ENCODE measurements around the gene CZIB. TPM values are rescaled to one million over a fixed set of nuclear protein-coding genes. Genes with fewer than 3 reads are reported as not detected.
"Not testable (repeated sequence)": the region's sequence is repeated elsewhere in the genome, so short reads cannot be mapped to it uniquely, and the experiment has no call there.

CZIB gene
- total RNA-seq, 2 donors from 2014 or later: 37.5 to 44.5 TPM

- H3K27me3 Mint-ChIP-seq: no peaks in the 10 kb centered on the region
- H3K4me1 Mint-ChIP-seq (ENCODE audit: low read depth in 2 of 2): no peaks in the 10 kb centered on the region
- no peak for ATAC-seq
- H3K27ac Mint-ChIP-seq: no peak overlapping the region
- peaks cover 4% of the 10 kb centered on the region for H3K9me3 Mint-ChIP-seq
- DNase-seq (ENCODE audit: low spot score): no peak
- peaks cover 20% of the 10 kb centered on the region for H3K36me3 Mint-ChIP-seq
- no peak overlapping the region for H3K4me3 Mint-ChIP-seq
These were observed 9.5 kb downstream of the CZIB start for GRCh38 chr1:53210954-53211353.

- no peaks in the 10 kb centered on the region for H3K27me3 Mint-ChIP-seq
- no peak for DNase-seq (ENCODE audit: low spot score)
- peaks cover 21% of the 10 kb centered on the region for H3K36me3 Mint-ChIP-seq
- H3K9me3 Mint-ChIP-seq: peaks cover 4% of the 10 kb centered on the region
- H3K27ac Mint-ChIP-seq: no peak overlapping the region
- H3K4me3 Mint-ChIP-seq: no peak overlapping the region
- no peaks in the 10 kb centered on the region for H3K4me1 Mint-ChIP-seq (ENCODE audit: low read depth in 2 of 2)
- no peak for ATAC-seq
These were observed 10.1 kb downstream of the CZIB start for GRCh38 chr1:53210352-53210751.

DNA sequence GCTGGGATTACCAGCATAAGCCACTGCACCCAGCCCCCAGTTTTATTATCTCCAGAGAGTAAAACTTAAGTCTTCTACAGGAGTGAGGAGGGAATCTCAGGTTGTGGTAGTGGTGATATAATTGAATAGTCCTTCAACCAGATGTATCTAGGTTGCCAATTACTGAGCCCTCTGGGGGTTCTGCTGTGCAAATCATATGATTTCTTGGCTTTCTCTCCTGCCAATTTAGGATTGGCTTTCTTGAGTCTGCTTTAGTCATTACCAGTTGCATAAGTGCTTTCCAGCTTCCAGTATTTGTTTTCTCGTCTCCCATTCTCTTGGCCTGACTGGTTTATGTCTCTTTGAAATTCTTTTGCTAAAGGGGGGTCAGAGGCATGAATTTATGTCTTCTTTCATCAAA lies 12.7 kb downstream of the CZIB start:
- no peak for ATAC-seq
- Mint-ChIP-seq H3K9me3 (peaks cover 4% of the 10 kb centered on the region), H3K36me3 (peaks cover 46% of the 10 kb centered on the region), H3K4me3 (no peak overlapping the region), H3K27ac (no peak overlapping the region), H3K27me3 (no peaks in the 10 kb centered on the region), H3K4me1 (ENCODE audit: low read depth in 2 of 2) (no peaks in the 10 kb centered on the region)
- DNase-seq (ENCODE audit: low spot score): no peak

DNA sequence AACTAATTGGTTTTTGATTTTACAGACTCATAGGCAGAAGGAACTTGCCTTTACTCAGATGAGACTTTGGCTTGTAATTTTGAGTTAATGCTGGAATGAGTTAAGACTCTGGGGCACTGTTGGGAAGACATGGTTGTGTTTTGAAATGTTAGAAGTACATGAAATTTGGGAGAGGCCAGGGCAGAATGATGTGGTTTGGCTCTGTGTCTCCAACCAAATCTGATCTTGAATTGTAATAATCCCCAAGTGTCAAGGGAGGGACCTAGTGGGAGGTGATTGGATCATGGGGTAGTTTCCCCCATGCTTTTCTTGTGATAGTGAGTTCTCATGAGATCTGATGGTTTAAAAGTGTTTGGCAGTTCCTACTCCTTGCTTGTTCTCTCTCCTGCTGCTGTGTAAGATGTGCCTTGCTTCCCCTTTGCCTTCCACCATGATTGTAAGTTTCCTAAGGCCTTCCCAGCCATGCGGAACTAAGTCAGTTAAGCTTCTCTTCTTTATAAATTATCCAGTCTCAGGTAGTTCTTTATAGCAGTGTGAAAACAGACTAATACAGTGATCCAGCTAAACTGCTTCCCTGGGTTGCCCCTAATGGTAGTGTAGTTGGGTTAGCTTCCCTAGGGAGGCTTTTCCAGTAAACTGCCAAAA lies 13.6 kb downstream of the CZIB start:
- Mint-ChIP-seq H3K27ac (no peak overlapping the region), H3K36me3 (peaks cover 46% of the 10 kb centered on the region)
- DNase-seq (ENCODE audit: low spot score): no peak

DNA sequence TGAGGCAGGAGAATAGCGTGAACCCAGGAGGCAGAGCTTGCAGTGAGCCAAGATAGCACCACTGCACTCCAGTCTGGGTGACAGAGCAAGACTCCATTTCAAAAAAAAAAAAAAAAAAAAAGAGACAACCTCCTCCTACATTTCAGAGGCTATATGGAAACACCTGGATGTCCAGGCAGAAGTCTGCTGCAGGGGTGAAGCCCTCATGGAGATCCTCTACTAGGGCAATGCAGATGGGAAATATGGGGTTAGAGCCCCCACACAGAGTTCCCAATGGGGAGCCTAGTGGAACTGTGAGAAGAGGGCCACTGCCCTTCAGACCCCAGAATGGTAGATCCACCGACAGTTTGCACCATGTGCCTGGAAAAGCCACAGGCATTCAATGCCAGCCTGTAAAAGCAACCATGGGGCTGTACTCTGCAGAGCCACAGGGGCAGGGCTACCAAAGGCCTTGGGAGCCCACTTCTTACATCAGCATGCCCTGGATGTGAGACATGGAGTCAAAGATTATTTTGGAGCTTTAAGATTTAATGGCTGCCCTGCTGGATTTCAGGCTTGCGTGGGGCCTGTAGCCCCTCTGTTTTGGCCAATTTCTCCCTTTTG lies 14.2 kb downstream of the CZIB start:
- H3K27me3 Mint-ChIP-seq: not testable (repeated sequence)

More for the DNA sequence above, 13.6 kb downstream of the CZIB start:
- Mint-ChIP-seq H3K4me3 (no peak overlapping the region), H3K27me3 (no peaks in the 10 kb centered on the region), H3K4me1 (ENCODE audit: low read depth in 2 of 2) (no peaks in the 10 kb centered on the region), H3K9me3 (peaks cover 4% of the 10 kb centered on the region)
- no peak for ATAC-seq

DNA sequence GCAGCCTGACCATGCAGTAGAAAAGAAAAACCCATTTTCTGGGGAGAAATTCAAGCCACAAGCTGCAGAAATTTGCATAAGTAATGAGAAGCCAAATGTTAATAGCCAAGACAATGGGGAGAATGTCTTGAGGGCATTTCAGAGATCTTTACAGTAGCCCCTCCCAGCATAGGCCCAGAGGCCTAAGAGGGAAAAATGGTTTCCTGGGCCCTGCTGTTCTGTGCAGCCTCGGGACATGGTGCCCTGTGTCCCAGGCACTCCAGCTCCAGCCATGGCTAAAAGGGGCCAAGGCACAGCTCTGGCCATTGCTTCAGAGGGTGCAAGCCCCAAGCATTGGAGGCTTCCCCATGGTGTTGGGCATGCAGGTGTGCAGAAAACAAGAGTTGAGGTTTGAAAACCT lies 14.9 kb downstream of the CZIB start:
- not testable (repeated sequence) for H3K4me3 Mint-ChIP-seq; ATAC-seq; H3K27ac Mint-ChIP-seq; H3K9me3 Mint-ChIP-seq; H3K4me1 Mint-ChIP-seq (ENCODE audit: low read depth in 2 of 2); DNase-seq (ENCODE audit: low spot score); H3K27me3 Mint-ChIP-seq
- H3K36me3 Mint-ChIP-seq: peaks cover 46% of the 10 kb centered on the region

More for the DNA sequence above, 14.2 kb downstream of the CZIB start:
- H3K9me3 Mint-ChIP-seq; H3K4me1 Mint-ChIP-seq (ENCODE audit: low read depth in 2 of 2); ATAC-seq; H3K27ac Mint-ChIP-seq; DNase-seq (ENCODE audit: low spot score); H3K4me3 Mint-ChIP-seq: not testable (repeated sequence)
- H3K36me3 Mint-ChIP-seq: peaks cover 46% of the 10 kb centered on the region

- ATAC-seq (no peak), DNase-seq (ENCODE audit: low spot score) (no peak)
- Mint-ChIP-seq H3K27me3 (no peaks in the 10 kb centered on the region), H3K36me3 (peaks cover 46% of the 10 kb centered on the region), H3K27ac (peak overlapping the region in 1 of 2 donors; percentile 22), H3K4me1 (ENCODE audit: low read depth in 2 of 2) (no peaks in the 10 kb centered on the region), H3K9me3 (peaks cover 4% of the 10 kb centered on the region), H3K4me3 (no peak overlapping the region)
These were observed 17.0 kb downstream of the CZIB start for GRCh38 chr1:53203466-53203865.

GRCh38 chr1:53198241-53198651 lies 22.2 kb downstream of the CZIB start:
- Mint-ChIP-seq H3K27ac (peak overlapping the region; percentile 97), H3K4me3 (peak overlapping the region; percentile 96), H3K27me3 (no peaks in the 10 kb centered on the region), H3K4me1 (ENCODE audit: low read depth in 2 of 2) (peaks cover 23 to 26% of the 10 kb centered on the region in 2 donors), H3K36me3 (peaks cover 22% of the 10 kb centered on the region), H3K9me3 (no peaks in the 10 kb centered on the region)
- DNase-seq (ENCODE audit: low spot score) (no peak), ATAC-seq (no peak)

DNA sequence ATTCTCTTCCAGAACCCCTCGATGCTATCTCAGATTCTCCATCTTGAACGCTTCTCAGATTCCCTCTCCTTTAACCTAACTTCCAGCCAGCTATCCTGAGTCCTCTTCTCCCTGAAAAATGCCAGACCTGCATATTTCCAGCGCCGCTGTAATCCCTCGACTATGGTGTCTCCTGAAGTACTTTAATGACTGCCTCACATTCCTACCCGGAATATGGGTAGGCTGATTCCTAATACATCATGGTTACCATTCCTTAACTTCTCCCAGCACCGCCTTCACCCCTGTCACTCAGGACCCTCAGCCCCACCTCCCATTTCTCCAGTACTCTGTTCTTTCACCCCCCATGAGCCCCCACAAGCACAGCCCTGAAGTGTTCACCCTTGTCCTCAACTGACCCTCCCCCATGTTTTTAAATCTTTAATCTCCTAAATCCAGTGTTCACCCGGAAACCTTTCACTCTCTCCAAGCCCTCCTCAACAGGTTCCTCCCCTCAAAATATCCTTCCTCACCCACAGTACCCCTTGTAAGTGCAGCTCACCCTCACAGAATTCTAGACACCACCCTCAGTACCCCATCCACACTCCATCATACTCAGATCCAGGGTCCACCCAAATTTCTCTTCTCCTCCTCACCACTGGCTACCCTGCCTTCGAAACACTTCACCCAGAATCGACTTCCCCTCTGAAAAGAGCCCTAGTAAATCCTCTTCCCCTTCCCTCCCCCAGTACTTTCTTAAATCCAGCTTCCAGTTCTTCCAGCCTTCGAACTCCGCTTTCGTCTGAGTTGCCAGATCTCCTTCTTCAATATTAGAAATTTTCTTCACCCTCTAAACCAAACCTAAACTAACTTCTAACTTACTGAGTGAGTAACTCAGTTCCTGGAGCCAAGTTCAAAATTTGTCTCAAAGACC lies 22.9 kb downstream of the CZIB start:
- Mint-ChIP-seq H3K36me3 (peaks cover 15% of the 10 kb centered on the region), H3K4me1 (ENCODE audit: low read depth in 2 of 2) (peaks cover 23 to 26% of the 10 kb centered on the region in 2 donors), H3K27ac (peak overlapping the region; percentile 97), H3K4me3 (peak overlapping the region; percentile 96), H3K9me3 (no peaks in the 10 kb centered on the region), H3K27me3 (no peaks in the 10 kb centered on the region)
- ATAC-seq: no peak
- DNase-seq (ENCODE audit: low spot score): no peak

DNA sequence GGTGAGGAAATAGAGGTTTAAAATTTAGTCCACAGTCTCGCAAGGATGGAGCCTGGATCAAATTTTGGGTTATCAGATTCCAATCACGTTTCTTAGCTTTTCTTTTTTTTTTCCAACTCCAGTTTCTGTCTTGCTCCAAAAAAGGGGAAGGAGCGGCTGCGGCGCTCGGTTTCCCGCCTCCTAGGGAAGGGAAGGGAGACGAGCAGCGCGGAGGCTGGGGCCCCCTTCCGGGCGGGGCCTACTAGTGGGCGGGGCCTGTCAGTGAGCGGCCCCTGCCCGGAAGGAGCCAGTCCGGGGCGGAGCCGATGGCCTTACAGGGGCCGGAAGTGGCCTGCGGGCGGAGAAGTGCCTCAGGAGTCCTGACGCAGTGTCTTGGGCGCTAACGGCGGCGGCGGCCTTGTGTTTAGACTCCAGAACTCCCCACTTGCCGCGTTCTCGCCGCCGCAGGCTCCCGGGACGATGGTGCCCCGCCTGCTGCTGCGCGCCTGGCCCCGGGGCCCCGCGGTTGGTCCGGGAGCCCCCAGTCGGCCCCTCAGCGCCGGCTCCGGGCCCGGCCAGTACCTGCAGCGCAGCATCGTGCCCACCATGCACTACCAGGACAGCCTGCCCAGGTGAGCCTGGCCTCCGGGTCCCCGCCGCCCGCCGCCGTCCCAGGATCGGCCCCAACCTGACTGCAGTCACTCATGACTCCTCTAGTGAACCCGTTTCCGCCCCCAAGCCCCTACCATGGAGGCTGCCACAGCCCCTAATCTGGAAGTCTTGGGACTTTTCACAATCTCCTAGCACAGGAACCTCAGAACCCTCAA lies 23.7 kb downstream of the CZIB start, which contains the start of gene CPT2:
Gene CPT2 (plus strand): TSS at position 340 of the 806 bp plus-strand sequence. CDS start 120 bp downstream, at position 460.
- Mint-ChIP-seq H3K27me3 (no peaks in the 10 kb centered on the region), H3K9me3 (no peaks in the 10 kb centered on the region), H3K36me3 (peaks cover 13% of the 10 kb centered on the region), H3K4me3 (peak within 1 kb of the TSS; percentile 96), H3K4me1 (ENCODE audit: low read depth in 2 of 2) (peaks cover 23 to 26% of the 10 kb centered on the region in 2 donors), H3K27ac (peak within 1 kb of the TSS; percentile 97)
- DNase-seq (ENCODE audit: low spot score) (peak; percentile 98), ATAC-seq (peak; percentile 100)

DNA sequence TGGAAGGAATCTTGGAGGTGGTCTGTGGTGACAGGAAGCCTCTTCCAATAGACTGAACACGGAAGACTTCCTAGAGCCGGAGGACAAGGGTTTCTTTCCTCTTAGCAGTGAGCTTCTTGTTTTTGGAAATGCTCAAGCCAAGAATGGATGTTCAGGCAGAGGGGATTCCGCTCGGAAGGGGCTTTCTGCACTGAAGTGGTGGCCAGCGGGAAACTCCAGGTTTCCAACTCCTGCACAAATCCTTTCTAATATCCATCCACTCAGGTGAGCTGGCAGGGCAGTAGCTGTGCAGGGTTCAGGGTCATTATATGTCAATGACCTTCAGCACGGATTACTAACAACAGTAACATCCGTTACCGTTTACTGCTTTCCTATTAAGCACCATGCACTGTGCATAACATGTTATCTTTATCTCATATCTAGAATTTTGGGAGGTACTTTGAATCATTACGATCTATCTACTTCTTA lies 24.4 kb downstream of the CZIB start:
- Mint-ChIP-seq H3K9me3 (no peaks in the 10 kb centered on the region), H3K4me1 (ENCODE audit: low read depth in 2 of 2) (peaks cover 23 to 26% of the 10 kb centered on the region in 2 donors), H3K27ac (peak overlapping the region; percentile 97), H3K27me3 (no peaks in the 10 kb centered on the region), H3K4me3 (peak overlapping the region; percentile 94), H3K36me3 (peaks cover 13% of the 10 kb centered on the region)
- ATAC-seq (peak in 1 of 2 donors; percentile 18), DNase-seq (ENCODE audit: low spot score) (no peak)

DNA sequence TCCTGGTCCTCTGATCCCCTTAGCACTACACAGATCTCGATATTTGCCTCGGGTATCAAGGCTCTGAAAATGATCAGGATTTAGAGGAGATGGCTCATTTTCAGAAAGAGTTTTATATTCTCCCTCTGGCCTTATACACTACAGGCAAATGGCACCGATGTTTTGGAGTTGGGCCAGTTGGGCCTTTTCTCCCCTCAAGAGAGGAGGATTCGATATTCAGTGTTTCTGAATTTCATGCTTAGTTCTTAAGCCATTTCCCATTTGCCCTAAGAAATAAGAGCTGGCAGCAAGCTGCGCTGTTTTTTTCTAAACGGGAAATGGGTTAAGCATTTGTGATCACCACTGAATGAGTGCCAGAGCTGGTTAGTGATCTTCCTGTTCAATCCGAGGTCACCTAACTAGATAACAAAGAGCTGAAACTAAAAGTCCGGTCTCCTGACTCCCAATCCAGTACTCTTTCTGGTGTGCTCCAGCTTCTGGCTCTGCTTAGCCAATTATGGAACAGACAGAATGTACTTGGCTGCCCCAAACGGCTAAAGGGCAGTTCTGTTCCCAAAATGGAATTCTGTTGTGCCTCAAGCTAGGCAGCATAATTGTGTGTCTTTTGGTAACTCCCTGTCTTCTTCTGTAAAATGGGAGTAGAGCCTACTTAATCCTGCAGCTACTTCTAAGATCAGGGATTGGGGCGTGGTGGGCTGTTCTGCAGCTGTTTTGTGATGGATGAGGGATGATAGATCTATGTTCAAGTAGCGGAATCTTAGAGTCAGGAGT lies 25.0 kb downstream of the CZIB start:
- H3K4me1 Mint-ChIP-seq (ENCODE audit: low read depth in 2 of 2): peaks cover 23 to 29% of the 10 kb centered on the region in 2 donors
- ATAC-seq (no peak), DNase-seq (ENCODE audit: low spot score) (no peak)
- H3K9me3 Mint-ChIP-seq: no peaks in the 10 kb centered on the region
- peak overlapping the region; percentile 94 for H3K4me3 Mint-ChIP-seq
- no peaks in the 10 kb centered on the region for H3K27me3 Mint-ChIP-seq
- H3K36me3 Mint-ChIP-seq: peaks cover 13% of the 10 kb centered on the region
- peak overlapping the region; percentile 97 for H3K27ac Mint-ChIP-seq

All from natural killer cell treated with Interleukin-12 subunit alpha and Interleukin-12 subunit beta and Interleukin-15 and Interleukin-18, amount 100 ng/mL, for 72 hours (primary cell).